Activated B cell treated with CpG ODN at 0.5 μM for 24 hours (primary cell): ENCODE measurements around the gene TUT7. TPM values are rescaled to one million over a fixed set of nuclear protein-coding genes. Genes with fewer than 3 reads are reported as not detected.

Experiments used
- ATAC-seq: fragments of 200-7000 bp; cut with Tn5 transposase; one replicate; pipeline ENCODE4 v1.10.0; 2021; ENCODE audit warnings: low read depth, mild to moderate bottlenecking, moderate library complexity
- CTCF ChIA-PET: fragments of 350-600 bp; sonication (Branson Sonifier 250); formaldehyde crosslinking; loops from one replicate; lab custom pipeline; 2021; ENCODE audit warnings: antibody characterized with exemption; lab: Charles Lee
- POLR2A ChIA-PET: fragments of 350-600 bp; sonication (Branson Sonifier 250); formaldehyde crosslinking; loops from one replicate; lab custom pipeline; 2021; ENCODE audit warnings: antibody characterized with exemption; lab: Charles Lee
- DNase-seq: peaks from one replicate; pipeline ENCODE4 v3.0.0; 2022
- H3K27ac Mint-ChIP-seq: one replicate; pipeline ENCODE4 v1.8.0; 2020; ENCODE audit warnings: mixed read lengths
- H3K27me3 Mint-ChIP-seq: one replicate; pipeline ENCODE4 v1.8.0; 2021; ENCODE audit warnings: mixed read lengths
- H3K36me3 Mint-ChIP-seq: one replicate; pipeline ENCODE4 v1.8.0; 2021; ENCODE audit warnings: low read depth, mixed read lengths
- H3K4me1 Mint-ChIP-seq: one replicate; pipeline ENCODE4 v1.8.0; 2021; ENCODE audit warnings: mixed read lengths
- H3K4me3 Mint-ChIP-seq: one replicate; pipeline ENCODE4 v1.8.0; 2020; ENCODE audit warnings: mild to moderate bottlenecking, mixed read lengths
- H3K9me3 Mint-ChIP-seq: one replicate; pipeline ENCODE4 v1.8.0; 2020; ENCODE audit warnings: mixed read lengths
- CTCF ChIP-seq: fragments of 200-600 bp; IDR thresholded peaks from one replicate; pipeline ENCODE4 v1.8.0; 2022; ENCODE audit warnings: antibody characterized with exemption, mild to moderate bottlenecking
- intact Hi-C: fragments of 100-400 bp; cut with micrococcal nuclease; formaldehyde crosslinking; loops from one replicate; pipeline ENCODE4 v1.15.1; 2024
- total RNA-seq: library from RNA; stranded (reverse); gene quantifications from 2 replicates; pipeline ENCODE4 v1.2.3, GENCODE V29; 2022

The TUT7 gene
- total RNA-seq, 1 donor from 2014 or later: 50.4 TPM

DNA sequence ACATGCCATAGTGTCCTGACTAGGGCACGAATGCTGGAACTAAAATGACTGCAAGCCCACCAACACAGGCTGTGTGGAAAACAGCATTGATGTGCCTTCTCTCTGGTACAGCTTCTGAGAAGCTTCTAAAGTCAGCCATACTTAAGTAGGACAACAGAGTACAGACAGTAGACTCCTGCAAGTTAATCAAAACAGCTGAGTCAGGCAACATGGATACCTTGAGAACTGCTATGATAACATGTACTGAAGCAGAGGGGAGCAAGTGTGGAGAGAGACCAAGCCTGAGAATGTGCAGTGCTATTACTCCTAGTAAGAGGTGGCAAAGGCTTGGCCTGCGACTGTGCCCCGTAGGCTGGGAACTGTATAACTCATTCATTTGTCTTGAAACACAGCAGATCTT lies 74.4 kb downstream of the TUT7 start:
- Mint-ChIP-seq H3K4me1 (peaks cover 30% of the 10 kb centered on the region), H3K27me3 (no peaks in the 10 kb centered on the region), H3K36me3 (peaks cover 20% of the 10 kb centered on the region), H3K9me3 (no peaks in the 10 kb centered on the region), H3K4me3 (peak overlapping the region; percentile 40), H3K27ac (no peak overlapping the region)
- no peak for TF ChIP-seq CTCF
- POLR2A ChIA-PET: interaction anchor here (0.7 kb wide), 1 partner anchor 64 kb away, joined by 12 read pairs; no protein-coding TSS in a partner anchor
- intact Hi-C loops: no loop called here
- DNase-seq (no peak), ATAC-seq (no peak)
- CTCF ChIA-PET: no interaction called here

DNA sequence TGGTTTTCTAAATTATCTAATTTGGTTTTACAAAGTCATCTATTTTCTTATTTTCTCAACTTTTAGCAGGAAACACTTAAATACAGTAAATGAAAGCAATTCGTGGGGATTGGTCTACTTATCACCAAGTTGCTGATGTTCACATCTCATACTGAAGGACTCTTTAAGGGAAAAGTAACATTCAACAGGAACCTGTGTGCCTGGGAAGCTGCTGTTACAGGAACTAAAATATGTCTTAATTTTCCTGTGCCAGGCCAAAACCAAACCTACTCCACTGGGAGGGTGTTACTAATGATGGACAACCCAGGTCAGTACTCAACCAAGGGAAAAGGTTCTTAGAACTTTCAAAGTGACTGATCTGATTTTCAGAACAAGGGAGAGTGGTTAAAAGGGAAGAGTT lies 77.1 kb downstream of the TUT7 start:
- peaks cover 31% of the 10 kb centered on the region for H3K36me3 Mint-ChIP-seq
- DNase-seq (no peak), ATAC-seq (no peak)
- H3K4me3 Mint-ChIP-seq: no peak overlapping the region
- peaks cover 21% of the 10 kb centered on the region for H3K4me1 Mint-ChIP-seq
- no peak for TF ChIP-seq CTCF
- intact Hi-C loops: no loop called here
- H3K27me3 Mint-ChIP-seq: no peaks in the 10 kb centered on the region
- ChIA-PET CTCF (no interaction called here), POLR2A (no interaction called here)
- H3K9me3 Mint-ChIP-seq: no peaks in the 10 kb centered on the region
- no peak overlapping the region for H3K27ac Mint-ChIP-seq

DNA sequence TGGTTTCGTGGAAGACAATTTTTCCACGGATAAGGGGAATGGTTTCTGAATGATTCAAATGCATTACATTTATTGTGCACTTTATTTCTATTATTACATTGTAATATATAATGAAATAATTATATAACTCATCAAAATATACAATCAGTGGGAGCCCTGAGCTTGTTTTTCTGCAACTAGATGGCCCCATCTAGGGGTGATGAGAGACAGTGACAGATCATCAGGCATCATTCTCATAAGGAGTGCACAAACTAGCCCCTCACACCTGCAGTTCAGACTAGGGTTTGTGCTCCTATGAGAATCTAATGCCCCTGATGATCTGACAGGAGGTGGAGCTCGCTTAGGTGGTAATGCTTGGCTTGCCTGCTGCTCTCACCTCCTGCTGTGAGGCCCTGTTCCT lies 78.2 kb downstream of the TUT7 start:
- ChIA-PET CTCF (no interaction called here), POLR2A (no interaction called here)
- DNase-seq (no peak), ATAC-seq (no peak)
- H3K9me3 Mint-ChIP-seq: no peaks in the 10 kb centered on the region
- no peak overlapping the region for H3K27ac Mint-ChIP-seq
- peaks cover 42% of the 10 kb centered on the region for H3K36me3 Mint-ChIP-seq
- intact Hi-C loops: no loop called here
- no peaks in the 10 kb centered on the region for H3K27me3 Mint-ChIP-seq
- peaks cover 14% of the 10 kb centered on the region for H3K4me1 Mint-ChIP-seq
- H3K4me3 Mint-ChIP-seq: no peak overlapping the region
- no peak for TF ChIP-seq CTCF

DNA sequence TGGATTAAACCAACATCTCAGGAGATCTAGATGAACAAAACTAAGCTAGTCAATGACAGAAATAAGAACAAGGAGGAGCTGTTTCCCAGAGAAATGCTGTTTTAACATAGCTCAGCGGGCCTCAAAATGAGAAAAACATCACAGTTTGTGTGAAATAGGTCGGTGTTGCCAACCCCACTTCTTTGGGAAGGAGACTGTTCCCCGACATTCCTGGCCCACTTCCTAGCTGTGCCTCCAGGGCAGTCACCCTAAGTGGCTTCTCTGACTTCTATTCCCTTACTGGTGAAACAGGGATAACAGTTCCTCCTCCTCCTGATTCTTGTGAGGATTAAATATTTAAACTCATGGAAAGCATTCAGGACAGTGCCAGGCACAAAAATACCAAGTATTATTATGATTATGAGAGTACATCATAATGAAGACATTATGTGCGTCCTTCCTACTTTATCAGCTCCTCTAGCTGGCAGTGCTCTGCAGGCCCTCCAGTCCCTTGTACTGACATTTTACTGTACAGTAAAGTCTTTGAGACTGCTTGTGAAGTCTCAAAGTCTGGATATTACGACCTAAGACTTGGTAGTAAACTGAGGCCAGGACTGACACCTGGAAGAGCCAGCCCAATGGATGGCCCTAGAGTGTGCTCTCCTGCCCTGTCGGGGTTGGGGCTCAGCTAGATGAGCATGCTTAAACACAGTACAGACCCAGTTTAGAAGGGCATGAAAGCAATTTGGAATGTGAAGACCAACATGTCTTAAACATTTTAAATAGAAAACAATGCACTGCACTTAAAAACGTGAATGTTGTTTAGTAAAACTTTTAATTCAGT lies 79.2 kb downstream of the TUT7 start:
- ChIA-PET CTCF (no interaction called here), POLR2A (no interaction called here)
- peaks cover 7% of the 10 kb centered on the region for H3K4me1 Mint-ChIP-seq
- no peak overlapping the region for H3K4me3 Mint-ChIP-seq
- TF ChIP-seq CTCF: no peak
- H3K9me3 Mint-ChIP-seq: no peaks in the 10 kb centered on the region
- no peaks in the 10 kb centered on the region for H3K27me3 Mint-ChIP-seq
- intact Hi-C loops: no loop called here
- H3K27ac Mint-ChIP-seq: no peak overlapping the region
- no peak for DNase-seq
- H3K36me3 Mint-ChIP-seq: peaks cover 44% of the 10 kb centered on the region
- ATAC-seq: no peak

DNA sequence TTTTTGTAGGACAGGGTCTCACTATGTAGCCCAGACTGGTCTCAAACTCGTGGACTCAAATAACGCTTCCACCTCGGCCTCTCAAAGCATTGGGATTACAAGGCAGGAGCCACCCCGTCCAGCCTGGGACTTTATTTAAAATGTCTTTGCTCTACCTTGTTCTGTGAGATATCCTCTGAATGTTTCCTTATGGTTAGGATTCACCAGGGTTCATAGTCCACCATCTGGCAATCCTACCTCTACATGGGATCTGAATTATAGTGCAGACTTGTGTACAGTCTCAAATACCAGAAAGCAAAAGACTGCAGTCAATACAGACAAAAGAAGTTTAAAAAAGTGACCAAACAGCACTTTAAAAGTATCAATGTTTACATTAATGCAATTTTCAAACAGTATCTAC lies 82.0 kb downstream of the TUT7 start:
- Mint-ChIP-seq H3K27ac (no peak overlapping the region), H3K4me3 (no peak overlapping the region), H3K27me3 (no peaks in the 10 kb centered on the region), H3K36me3 (peaks cover 36% of the 10 kb centered on the region), H3K9me3 (no peaks in the 10 kb centered on the region), H3K4me1 (no peaks in the 10 kb centered on the region)
- no peak for ATAC-seq
- ChIA-PET CTCF (no interaction called here), POLR2A (no interaction called here)
- intact Hi-C loops: no loop called here
- no peak for DNase-seq
- no peak for TF ChIP-seq CTCF
